GM23248 (cell line): Measurements from ENCODE around the gene C1QTNF3. TPM values are rescaled to one million over a fixed set of nuclear protein-coding genes. Genes with fewer than 3 reads are reported as not detected.

Source experiments
- DNase-seq: peaks from one replicate; pipeline ENCODE4 v3.0.0-alpha.2; 2015
- H2AFZ ChIP-seq: fragments of 200-600 bp; sonication (generic); 2 replicates; pipeline ENCODE4 v1.6.1; 2016; ENCODE audit warnings: antibody characterized with exemption
- H3F3A ChIP-seq: fragments of 200-600 bp; sonication (generic); 2 replicates; pipeline ENCODE4 v1.6.1; 2016; ENCODE audit warnings: mild to moderate bottlenecking, antibody characterized with exemption, mixed run types; ENCODE audit not compliant: insufficient read depth
- H3K27ac ChIP-seq: fragments of 200-600 bp; sonication (generic); 2 replicates; pipeline ENCODE4 v1.5.1; 2016; ENCODE audit warnings: mild to moderate bottlenecking
- H3K27me3 ChIP-seq: fragments of 200-600 bp; sonication (generic); replicated peaks from 2 replicates; pipeline ENCODE4 v1.6.1; 2016; ENCODE audit warnings: mild to moderate bottlenecking; ENCODE audit not compliant: insufficient read depth
- H3K36me3 ChIP-seq: fragments of 200-600 bp; sonication (generic); 2 replicates; pipeline ENCODE4 v1.6.1; 2016; ENCODE audit warnings: low read depth, mild to moderate bottlenecking
- H3K4me1 ChIP-seq: fragments of 200-600 bp; sonication (generic); 2 replicates; pipeline ENCODE4 v1.6.1; 2016; ENCODE audit warnings: mild to moderate bottlenecking; ENCODE audit not compliant: insufficient read depth
- H3K4me2 ChIP-seq: fragments of 200-600 bp; sonication (generic); one replicate; pipeline ENCODE4 v1.6.1; 2016; ENCODE audit warnings: mild to moderate bottlenecking; ENCODE audit not compliant: unreplicated experiment
- H3K4me3 ChIP-seq: fragments of 200-600 bp; sonication (generic); 2 replicates; pipeline ENCODE4 v1.5.1; 2016; ENCODE audit warnings: mild to moderate bottlenecking
- H3K79me2 ChIP-seq: fragments of 200-600 bp; sonication (generic); 2 replicates; pipeline ENCODE4 v1.6.1; 2016; ENCODE audit warnings: mild to moderate bottlenecking; ENCODE audit not compliant: insufficient read depth
- H3K9ac ChIP-seq: fragments of 200-600 bp; sonication (generic); 2 replicates; pipeline ENCODE4 v1.6.1; 2016; ENCODE audit warnings: mild to moderate bottlenecking
- H3K9me2 ChIP-seq: fragments of 200-600 bp; sonication (generic); 2 replicates; pipeline ENCODE4 v1.6.1; 2016; ENCODE audit warnings: mixed run types, mild to moderate bottlenecking, moderate library complexity; ENCODE audit not compliant: insufficient read depth
- H3K9me3 ChIP-seq: fragments of 200-600 bp; sonication (generic); one replicate; pipeline ENCODE4 v1.6.1; 2017; ENCODE audit warnings: low read depth
- H4K20me1 ChIP-seq: fragments of 200-600 bp; sonication (generic); 2 replicates; pipeline ENCODE4 v1.6.0; 2016; ENCODE audit not compliant: insufficient read depth
- EZH2 ChIP-seq: fragments of 200-600 bp; sonication (generic); IDR thresholded peaks from 2 replicates; pipeline ENCODE4 v1.6.1; 2018; ENCODE audit warnings: antibody characterized with exemption, mild to moderate bottlenecking; ENCODE audit not compliant: insufficient read depth, poor library complexity, severe bottlenecking
- EZH2phosphoT487 ChIP-seq: fragments of 200-600 bp; sonication (generic); IDR thresholded peaks from 2 replicates; pipeline ENCODE4 v1.6.1; 2018; ENCODE audit warnings: antibody characterized with exemption, moderate library complexity, mild to moderate bottlenecking, low read depth; ENCODE audit not compliant: insufficient read depth
- WGBS, 2 experiments: methylation state at CpG; one replicate each; pipeline ENCODE4 v1.1.6; 2015 to 2017; ENCODE audit warnings: low lambda C conversion rate in 2 of 2, low coverage in 1 of 2; ENCODE audit errors: missing lambda C conversion rate in 2 of 2; 5-methylcytosine and 5-hydroxymethylcytosine counted together
- in situ Hi-C: fragments of 300-500 bp; cut with MboI; formaldehyde crosslinking; loops from 2 replicates; pipeline ENCODE4 v1.15.0; 2020
- polyA plus RNA-seq: library from polyadenylated mRNA; unstranded; fragments of >200 nt; fragmentation: Nextera tagmentation; extraction: Ambion mirVana; gene quantifications from 2 replicates; pipeline ENCODE4 v1.2.1, GENCODE V29; 2016
- total RNA-seq: library from RNA; depleted of rRNA; stranded (reverse); fragments of >200 nt; shearing (Covaris generic); gene quantifications from 2 replicates; pipeline ENCODE4 v1.2.3, GENCODE V29; 2014

C1QTNF3 gene
- total and polyA plus RNA-seq, 2 experiments from 2014 or later: 0.11 to 0.58 TPM

DNA sequence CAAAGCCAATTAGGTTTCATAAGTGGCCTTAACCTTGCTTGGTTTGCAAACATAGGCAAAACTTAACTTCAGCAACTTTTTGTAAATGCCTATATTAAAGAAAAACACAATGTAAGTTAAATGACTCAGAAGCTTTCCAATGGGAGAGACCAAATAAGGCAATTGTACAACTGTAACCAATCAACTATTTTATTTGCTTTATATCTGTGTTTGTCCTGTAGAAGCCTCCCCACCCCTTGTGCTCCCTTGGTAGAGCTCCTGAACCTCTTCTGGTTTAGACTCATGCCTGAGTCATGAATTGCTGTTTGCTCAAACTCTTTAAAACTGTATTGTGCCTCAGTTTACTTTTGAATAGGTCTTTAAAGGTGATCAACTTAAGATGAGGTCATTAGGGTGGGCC lies 3.0 kb upstream of the C1QTNF3 start:
- Histone ChIP-seq H3K36me3 (no peaks in the 10 kb centered on the region), H3K9me3 (no peaks in the 10 kb centered on the region), H2AFZ (peak overlapping the region; percentile 19; the same call in 1 of the 2 replicates), H3K79me2 (no peaks in the 10 kb centered on the region), H3K9ac (no peak overlapping the region), H3K4me3 (no peak overlapping the region), H3F3A (peaks cover 22% of the 10 kb centered on the region), H3K27ac (peak overlapping the region; percentile 26), H3K4me1 (peaks cover 33% of the 10 kb centered on the region), H3K4me2 (peak overlapping the region; percentile 29), H3K27me3 (no peaks in the 10 kb centered on the region), H3K9me2 (0 out of 2 replicates have a peak, but pooled peaks cover 4% of the 10 kb centered on the region), H4K20me1 (no peaks in the 10 kb centered on the region)
- DNase-seq: peak; percentile 79
- in situ Hi-C loops: no loop called here
- TF ChIP-seq EZH2phosphoT487 (no peak), EZH2 (no peak)

DNA sequence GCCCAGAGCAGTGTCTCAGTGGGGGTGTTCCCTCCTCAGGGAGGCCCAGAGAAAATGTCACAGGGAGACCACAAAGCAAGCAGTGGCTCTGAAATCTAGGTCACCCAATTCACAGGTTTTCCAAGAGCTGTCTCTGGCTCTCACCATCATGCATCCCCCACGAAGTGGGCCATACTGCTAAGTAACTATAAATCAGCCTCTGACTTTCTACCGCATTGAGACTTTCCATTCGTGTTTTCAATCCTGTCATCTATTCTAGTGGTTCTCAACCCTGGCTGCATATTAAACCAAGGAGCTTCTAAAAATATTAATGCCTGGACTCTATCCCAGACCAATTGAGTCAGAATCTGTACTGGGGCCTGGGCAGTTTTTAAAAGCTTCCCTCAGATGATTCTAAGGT lies 2.0 kb upstream of the C1QTNF3 start:
- H3K4me1 ChIP-seq: peaks cover 32% of the 10 kb centered on the region
- in situ Hi-C loops: no loop called here
- no peaks in the 10 kb centered on the region for H3K79me2 ChIP-seq
- H3K9ac ChIP-seq: no peak overlapping the region
- no peaks in the 10 kb centered on the region for H3K9me3 ChIP-seq
- no peaks in the 10 kb centered on the region for H4K20me1 ChIP-seq
- 13 to 17% methylated on average over 3 of the region's 3 CpGs for WGBS, 2 experiments
- peak overlapping the region; percentile 29 for H3K4me2 ChIP-seq
- DNase-seq: peak; percentile 63
- no peaks in the 10 kb centered on the region for H3K36me3 ChIP-seq
- TF ChIP-seq EZH2: no peak
- no peak for TF ChIP-seq EZH2phosphoT487
- no peak overlapping the region for H3K4me3 ChIP-seq
- H3F3A ChIP-seq: peaks cover 21% of the 10 kb centered on the region
- H3K27ac ChIP-seq: peak overlapping the region; percentile 26
- H2AFZ ChIP-seq: no peak overlapping the region
- H3K9me2 ChIP-seq: no peaks in the 10 kb centered on the region
- no peaks in the 10 kb centered on the region for H3K27me3 ChIP-seq

- no peaks in the 10 kb centered on the region for H3K9me3 ChIP-seq
- H3K9ac ChIP-seq: no peak overlapping the region
- peaks cover 38% of the 10 kb centered on the region for H3K4me1 ChIP-seq
- no peaks in the 10 kb centered on the region for H3K79me2 ChIP-seq
- no peak overlapping the region for H3K27ac ChIP-seq
- H3K4me2 ChIP-seq: peak overlapping the region; percentile 29
- WGBS, 2 experiments: 31 to 39% methylated on average over 7 of the region's 7 CpGs
- no peaks in the 10 kb centered on the region for H3K36me3 ChIP-seq
- DNase-seq: no peak
- no peak overlapping the region for H3K4me3 ChIP-seq
- H3K9me2 ChIP-seq: no peaks in the 10 kb centered on the region
- TF ChIP-seq EZH2 (no peak), EZH2phosphoT487 (no peak)
- in situ Hi-C loops: no loop called here
- peaks cover 21% of the 10 kb centered on the region for H3F3A ChIP-seq
- no peaks in the 10 kb centered on the region for H3K27me3 ChIP-seq
- peak overlapping the region; percentile 48 for H2AFZ ChIP-seq
- no peaks in the 10 kb centered on the region for H4K20me1 ChIP-seq
These were observed 692 bp downstream of the C1QTNF3 start for GRCh38 chr5:34042321-34042720.

GRCh38 chr5:34041247-34041972 lies 1.6 kb downstream of the C1QTNF3 start:
- Histone ChIP-seq H3K9me3 (no peaks in the 10 kb centered on the region), H3K79me2 (no peaks in the 10 kb centered on the region), H3K36me3 (no peaks in the 10 kb centered on the region), H3K27me3 (no peaks in the 10 kb centered on the region), H3K4me1 (peaks cover 36% of the 10 kb centered on the region), H3K4me3 (no peak overlapping the region), H3K4me2 (no peak overlapping the region), H4K20me1 (no peaks in the 10 kb centered on the region), H3K27ac (no peak overlapping the region), H3F3A (peaks cover 18% of the 10 kb centered on the region), H3K9ac (no peak overlapping the region), H2AFZ (no peak overlapping the region), H3K9me2 (no peaks in the 10 kb centered on the region)
- TF ChIP-seq EZH2: no peak
- TF ChIP-seq EZH2phosphoT487: no peak
- in situ Hi-C loops: no loop called here
- 37 to 45% methylated on average over 1 of the region's 1 CpG for WGBS, 2 experiments
- no peak for DNase-seq

GRCh38 chr5:34040472-34040871 lies 2.5 kb downstream of the C1QTNF3 start:
- Histone ChIP-seq H3K9me3 (no peaks in the 10 kb centered on the region), H3K4me2 (no peak overlapping the region), H3K4me1 (peaks cover 26% of the 10 kb centered on the region), H3K36me3 (no peaks in the 10 kb centered on the region), H2AFZ (no peak overlapping the region), H3K27me3 (no peaks in the 10 kb centered on the region), H3K9ac (no peak overlapping the region), H3K79me2 (no peaks in the 10 kb centered on the region), H3K9me2 (no peaks in the 10 kb centered on the region), H4K20me1 (no peaks in the 10 kb centered on the region), H3K4me3 (no peak overlapping the region), H3F3A (peaks cover 9% of the 10 kb centered on the region), H3K27ac (no peak overlapping the region)
- TF ChIP-seq EZH2phosphoT487 (no peak), EZH2 (no peak)
- peak; percentile 31 for DNase-seq
- in situ Hi-C loops: no loop called here
- WGBS, 2 experiments: 0 to 11% methylated on average over 3 of the region's 3 CpGs
